ENCODE data around the gene ZDHHC7. TPM values are rescaled to one million over a fixed set of nuclear protein-coding genes. Genes with fewer than 3 reads are reported as not detected.

The ZDHHC7 gene
- total RNA-seq, 1 experiment from 2014 or later: 46.3 TPM

DNA sequence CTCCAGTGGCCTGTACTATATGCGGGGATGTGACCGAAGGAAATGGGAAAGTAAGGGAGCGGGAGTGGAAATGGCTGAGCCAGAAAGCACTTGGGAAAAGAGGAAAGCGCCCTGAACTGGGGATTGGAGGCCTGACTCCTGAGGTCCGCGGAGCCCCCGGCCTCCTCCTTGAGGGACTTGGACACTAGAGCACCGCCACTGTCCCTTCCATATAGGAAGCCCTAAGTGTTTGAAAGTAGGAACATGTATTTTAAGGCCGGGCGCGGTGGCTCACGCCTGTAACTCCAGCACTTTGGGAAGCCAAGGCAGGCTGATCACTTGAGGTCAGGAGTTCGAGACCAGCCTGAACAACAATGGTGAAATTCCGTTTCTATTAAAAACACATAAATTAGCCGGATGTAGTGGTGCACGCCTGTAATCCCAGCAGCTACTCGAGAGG, 530 bp upstream of the ZDHHC7 start:
- peaks cover 28% of the 10 kb centered on the region for H3K36me3 Mint-ChIP-seq (ENCODE audit: insufficient read depth, unreplicated experiment)
- peak overlapping the region; percentile 99 for H3K27ac Mint-ChIP-seq (ENCODE audit: low read depth, unreplicated experiment)
- H3K4me3 Mint-ChIP-seq (ENCODE audit: unreplicated experiment): peak overlapping the region; percentile 84
- H3K9me3 Mint-ChIP-seq (ENCODE audit: unreplicated experiment): no peaks in the 10 kb centered on the region
- BruUV-seq (replicated peaks): TSS peak; percentile 97
- DNase-seq (ENCODE audit: unreplicated experiment): no peak
- TF ChIP-seq, protein P1, sequence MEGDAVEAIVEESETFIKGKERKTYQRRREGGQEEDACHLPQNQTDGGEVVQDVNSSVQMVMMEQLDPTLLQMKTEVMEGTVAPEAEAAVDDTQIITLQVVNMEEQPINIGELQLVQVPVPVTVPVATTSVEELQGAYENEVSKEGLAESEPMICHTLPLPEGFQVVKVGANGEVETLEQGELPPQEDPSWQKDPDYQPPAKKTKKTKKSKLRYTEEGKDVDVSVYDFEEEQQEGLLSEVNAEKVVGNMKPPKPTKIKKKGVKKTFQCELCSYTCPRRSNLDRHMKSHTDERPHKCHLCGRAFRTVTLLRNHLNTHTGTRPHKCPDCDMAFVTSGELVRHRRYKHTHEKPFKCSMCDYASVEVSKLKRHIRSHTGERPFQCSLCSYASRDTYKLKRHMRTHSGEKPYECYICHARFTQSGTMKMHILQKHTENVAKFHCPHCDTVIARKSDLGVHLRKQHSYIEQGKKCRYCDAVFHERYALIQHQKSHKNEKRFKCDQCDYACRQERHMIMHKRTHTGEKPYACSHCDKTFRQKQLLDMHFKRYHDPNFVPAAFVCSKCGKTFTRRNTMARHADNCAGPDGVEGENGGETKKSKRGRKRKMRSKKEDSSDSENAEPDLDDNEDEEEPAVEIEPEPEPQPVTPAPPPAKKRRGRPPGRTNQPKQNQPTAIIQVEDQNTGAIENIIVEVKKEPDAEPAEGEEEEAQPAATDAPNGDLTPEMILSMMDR (IDR thresholded peaks at IDR 0.05; ENCODE audit: unreplicated experiment): no peak
- ChIA-PET POLR2A (interaction anchor here (0.6 to 11.4 kb wide), 11 partner anchors 9 to 601 kb away, joined by 3 to 336 read pairs (median 7); partner anchors contain the start of gene KIAA0513), CTCF (interaction anchor here (0.5 to 1.0 kb wide), 2 partner anchors 14 to 75 kb away, joined by 3 to 10 read pairs; no protein-coding TSS in a partner anchor)
- peaks cover 10% of the 10 kb centered on the region for H3K4me1 Mint-ChIP-seq (ENCODE audit: insufficient read depth, unreplicated experiment)
- intact Hi-C loops (cut with micrococcal nuclease): loop anchor here (1.0 kb wide), 1 partner anchor 74 kb away; no protein-coding TSS in a partner anchor
- H3K27me3 Mint-ChIP-seq (ENCODE audit: insufficient read depth, unreplicated experiment): no peaks in the 10 kb centered on the region

DNA sequence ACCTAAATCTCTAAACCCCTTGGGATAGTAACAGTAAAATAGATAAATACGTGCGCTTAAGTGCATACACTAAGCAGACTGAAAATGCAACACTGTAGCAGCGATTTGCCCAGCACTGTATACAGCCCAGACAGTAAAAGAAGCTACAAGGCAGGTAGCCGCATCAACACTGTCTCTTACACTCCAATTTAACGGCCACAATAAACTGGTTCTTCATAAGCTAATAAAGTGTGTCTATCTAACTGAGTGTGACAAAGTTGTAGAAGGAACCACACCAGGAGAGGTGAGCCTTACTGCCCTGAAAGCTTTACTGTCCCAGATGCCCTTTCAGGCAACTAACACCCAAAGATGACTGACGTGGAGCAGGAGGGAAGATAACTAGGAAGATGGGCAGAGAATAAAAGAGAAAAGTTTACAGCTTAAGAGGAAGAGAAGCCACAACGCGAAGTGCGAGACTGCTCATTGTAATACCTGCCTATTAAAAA, 847 bp downstream of the ZDHHC7 start:
- H3K27ac Mint-ChIP-seq (ENCODE audit: low read depth, unreplicated experiment): peak overlapping the region; percentile 99
- CTCF ChIA-PET: interaction anchor here (0.6 to 1.4 kb wide), 6 partner anchors 11 to 140 kb away, joined by 3 to 7 read pairs (median 3); no protein-coding TSS in a partner anchor
- no peaks in the 10 kb centered on the region for H3K27me3 Mint-ChIP-seq (ENCODE audit: insufficient read depth, unreplicated experiment)
- TSS peak; percentile 36 for BruUV-seq (replicated peaks)
- peak overlapping the region; percentile 84 for H3K4me3 Mint-ChIP-seq (ENCODE audit: unreplicated experiment)
- H3K4me1 Mint-ChIP-seq (ENCODE audit: insufficient read depth, unreplicated experiment): peaks cover 21% of the 10 kb centered on the region
- TF ChIP-seq, protein P1 (IDR thresholded peaks at IDR 0.05; ENCODE audit: unreplicated experiment): no peak
- POLR2A ChIA-PET: interaction anchor here (0.5 to 11.4 kb wide), 10 partner anchors 10 to 736 kb away, joined by 3 to 336 read pairs (median 9); partner anchors contain the start of gene KIAA0513
- intact Hi-C loops (cut with micrococcal nuclease): no loop called here
- H3K9me3 Mint-ChIP-seq (ENCODE audit: unreplicated experiment): no peaks in the 10 kb centered on the region
- H3K36me3 Mint-ChIP-seq (ENCODE audit: insufficient read depth, unreplicated experiment): peaks cover 30% of the 10 kb centered on the region
- DNase-seq (ENCODE audit: unreplicated experiment): no peak

- ChIA-PET CTCF (interaction anchor here (0.6 to 1.1 kb wide), 3 partner anchors 20 to 37 kb away, joined by 3 to 4 read pairs (median 3); no protein-coding TSS in a partner anchor), POLR2A (interaction anchor here (6.6 to 11.4 kb wide), 2 partner anchors 11 to 19 kb away, joined by 71 to 336 read pairs; partner anchors contain the start of gene KIAA0513)
- intact Hi-C loops (cut with micrococcal nuclease): no loop called here
- Mint-ChIP-seq H3K27me3 (ENCODE audit: insufficient read depth, unreplicated experiment) (no peaks in the 10 kb centered on the region), H3K27ac (ENCODE audit: low read depth, unreplicated experiment) (no peak overlapping the region), H3K36me3 (ENCODE audit: insufficient read depth, unreplicated experiment) (peaks cover 30% of the 10 kb centered on the region), H3K9me3 (ENCODE audit: unreplicated experiment) (no peaks in the 10 kb centered on the region), H3K4me3 (ENCODE audit: unreplicated experiment) (no peak overlapping the region), H3K4me1 (ENCODE audit: insufficient read depth, unreplicated experiment) (peaks cover 40% of the 10 kb centered on the region)
- BruUV-seq (replicated peaks): no TSS peak
- TF ChIP-seq, protein P1 (IDR thresholded peaks at IDR 0.05; ENCODE audit: unreplicated experiment): no peak
- DNase-seq (ENCODE audit: unreplicated experiment): no peak
Observed at GRCh38 chr16:85008271-85008670, 3.1 kb downstream of the ZDHHC7 start.

GRCh38 chr16:85007496-85008214, 3.7 kb downstream of the ZDHHC7 start:
- no TSS peak for BruUV-seq (replicated peaks)
- TF ChIP-seq, protein P1 (IDR thresholded peaks at IDR 0.05; ENCODE audit: unreplicated experiment): no peak
- Mint-ChIP-seq H3K4me3 (ENCODE audit: unreplicated experiment) (peak overlapping the region; percentile 12), H3K27ac (ENCODE audit: low read depth, unreplicated experiment) (peak overlapping the region; percentile 92), H3K36me3 (ENCODE audit: insufficient read depth, unreplicated experiment) (peaks cover 34% of the 10 kb centered on the region), H3K27me3 (ENCODE audit: insufficient read depth, unreplicated experiment) (no peaks in the 10 kb centered on the region), H3K4me1 (ENCODE audit: insufficient read depth, unreplicated experiment) (peaks cover 45% of the 10 kb centered on the region), H3K9me3 (ENCODE audit: unreplicated experiment) (no peaks in the 10 kb centered on the region)
- intact Hi-C loops (cut with micrococcal nuclease): no loop called here
- DNase-seq (ENCODE audit: unreplicated experiment): no peak
- ChIA-PET POLR2A (interaction anchor here (1.2 to 11.4 kb wide), 3 partner anchors 11 to 277 kb away, joined by 3 to 336 read pairs (median 71); partner anchors contain the start of gene KIAA0513), CTCF (interaction anchor here (0.8 kb wide), 1 partner anchor 37 kb away, joined by 3 read pairs; no protein-coding TSS in a partner anchor)
